ENCODE measurements around the gene MRPS27.
"Not testable (repeated sequence)": the region's sequence is repeated elsewhere in the genome, so short reads cannot be mapped to it uniquely, and the experiment has no call there.

MRPS27 gene

GRCh38 chr5:72194846-72195245 lies 125.2 kb downstream of the MRPS27 start:
- DNase-seq = no peak

GRCh38 chr5:72191404-72191803 lies 128.6 kb downstream of the MRPS27 start:
- no peak for DNase-seq

GRCh38 chr5:72189146-72189545 lies 130.9 kb downstream of the MRPS27 start:
- no peak for DNase-seq

- no peak for DNase-seq
Measured at GRCh38 chr5:72188166-72188565, 131.9 kb downstream of the MRPS27 start.

GRCh38 chr5:72187388-72188075 lies 132.5 kb downstream of the MRPS27 start:
- DNase-seq = no peak

GRCh38 chr5:72185496-72186329 lies 134.3 kb downstream of the MRPS27 start:
- no peak for DNase-seq

- no peak for DNase-seq
Measured at GRCh38 chr5:72184408-72184807, 135.6 kb downstream of the MRPS27 start.

- DNase-seq = no peak
Measured at GRCh38 chr5:72183101-72183520, 136.9 kb downstream of the MRPS27 start.

- no peak for DNase-seq
Measured at GRCh38 chr5:72182686-72183085, 137.4 kb downstream of the MRPS27 start.

GRCh38 chr5:72180925-72181324 lies 139.1 kb downstream of the MRPS27 start:
- no peak for DNase-seq

- DNase-seq = no peak
Measured at GRCh38 chr5:72179816-72180440, 140.1 kb downstream of the MRPS27 start.

GRCh38 chr5:72179028-72179815 lies 140.8 kb downstream of the MRPS27 start:
- DNase-seq = no peak

GRCh38 chr5:72177538-72177937 lies 142.5 kb downstream of the MRPS27 start:
- DNase-seq = no peak

GRCh38 chr5:72172786-72173185 lies 147.3 kb downstream of the MRPS27 start:
- DNase-seq = no peak

- DNase-seq = no peak
Measured at GRCh38 chr5:72171667-72172066, 148.4 kb downstream of the MRPS27 start.

- DNase-seq = not testable (repeated sequence)
Measured at GRCh38 chr5:72171181-72171580, 148.9 kb downstream of the MRPS27 start.

- DNase-seq = no peak
Measured at GRCh38 chr5:72170101-72170500, 149.9 kb downstream of the MRPS27 start.

Measured in CD4-positive, alpha-beta T cell treated with Interferon gamma for 1 hour (primary cell).